RWPE2 (cell line): ENCODE data around the gene NACA.
A peak's percentile ranks its signal among the peaks of the same experiment; 100 is the strongest.
"Not testable (repeated sequence)": the region's sequence is repeated elsewhere in the genome, so short reads cannot be mapped to it uniquely, and the experiment has no call there.

Source experiments
- ATAC-seq: fragments of 200-7000 bp; cut with Tn5 transposase; 3 replicates; pipeline ENCODE4 v1.9.1; 2021; ENCODE audit warnings: low read depth
- DNase-seq: peaks from one replicate; pipeline ENCODE4 v3.0.0-alpha.2; 2020; ENCODE audit warnings: low spot score
- H3K27ac ChIP-seq: fragments of 450-650 bp; 2 replicates; pipeline ENCODE4 v1.5.1; 2017; ENCODE audit warnings: mild to moderate bottlenecking; ENCODE audit not compliant: poor library complexity, severe bottlenecking
- H3K27me3 ChIP-seq: fragments of 250-450 bp; sonication (Bioruptor Pico); 2 replicates; pipeline ENCODE4 v1.5.1; 2021; ENCODE audit warnings: mild to moderate bottlenecking, moderate library complexity; ENCODE audit not compliant: insufficient read depth, poor library complexity, severe bottlenecking
- H3K36me3 ChIP-seq: fragments of 250-450 bp; sonication (Bioruptor Pico); 2 replicates; pipeline ENCODE4 v1.5.1; 2020; ENCODE audit warnings: low read depth, mild to moderate bottlenecking, moderate library complexity
- H3K4me1 ChIP-seq: fragments of 250-450 bp; sonication (Bioruptor Pico); 2 replicates; pipeline ENCODE4 v1.5.1; 2021; ENCODE audit warnings: mild to moderate bottlenecking, moderate library complexity; ENCODE audit not compliant: insufficient read depth, poor library complexity, severe bottlenecking
- H3K4me3 ChIP-seq: fragments of 250-450 bp; sonication (Bioruptor Pico); 2 replicates; pipeline ENCODE4 v1.5.1; 2021; ENCODE audit warnings: mild to moderate bottlenecking, moderate library complexity; ENCODE audit not compliant: severe bottlenecking
- H3K9me3 ChIP-seq: fragments of 250-450 bp; sonication (Bioruptor Pico); 2 replicates; pipeline ENCODE4 v1.5.1; 2021; ENCODE audit warnings: mild to moderate bottlenecking, moderate library complexity; ENCODE audit not compliant: severe bottlenecking
- TF ChIP-seq, protein P1 (sequence below): fragments of 450-650 bp; IDR thresholded peaks from one replicate; pipeline ENCODE4 v1.5.1; 2017; ENCODE audit warnings: mild to moderate bottlenecking, moderate library complexity; ENCODE audit not compliant: poor library complexity, severe bottlenecking

The NACA gene

DNA sequence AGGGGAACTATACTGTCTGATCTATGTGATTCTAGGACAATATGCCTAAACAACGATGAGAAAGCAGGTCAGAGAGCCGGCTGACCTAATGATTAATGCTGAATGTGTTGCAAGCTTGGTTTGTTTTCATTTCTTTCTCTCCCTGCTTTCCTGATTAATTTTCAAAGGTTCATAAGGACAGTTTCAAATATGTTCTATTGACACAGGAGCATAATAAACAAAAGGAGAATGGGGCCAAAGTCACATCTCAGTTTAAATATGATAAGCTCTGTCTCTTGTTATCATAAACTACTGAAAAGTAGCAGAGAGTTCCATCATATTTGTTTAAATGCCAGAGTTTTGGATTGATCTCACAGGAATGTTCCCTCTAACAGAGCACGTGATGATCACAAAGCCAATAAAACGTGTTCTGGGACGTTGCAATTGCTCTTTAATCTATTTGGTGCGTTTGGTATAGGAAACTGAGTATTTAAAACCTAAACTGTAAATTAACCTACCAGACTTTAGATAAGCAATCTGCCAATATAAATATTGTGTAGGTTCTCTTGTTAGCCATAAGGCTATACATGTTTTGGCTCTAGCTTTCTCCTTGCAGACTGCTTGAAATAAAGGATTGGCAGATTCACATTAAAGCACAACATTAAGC is 34.3 kb upstream of the NACA start:
- Histone ChIP-seq H3K36me3 (no peaks in the 10 kb centered on the region), H3K4me1 (no peaks in the 10 kb centered on the region), H3K27me3 (no peaks in the 10 kb centered on the region), H3K9me3 (peaks cover 5% of the 10 kb centered on the region), H3K27ac (no peak overlapping the region), H3K4me3 (no peak overlapping the region)
- ATAC-seq (no peak), DNase-seq (no peak)
- TF ChIP-seq, protein P1, sequence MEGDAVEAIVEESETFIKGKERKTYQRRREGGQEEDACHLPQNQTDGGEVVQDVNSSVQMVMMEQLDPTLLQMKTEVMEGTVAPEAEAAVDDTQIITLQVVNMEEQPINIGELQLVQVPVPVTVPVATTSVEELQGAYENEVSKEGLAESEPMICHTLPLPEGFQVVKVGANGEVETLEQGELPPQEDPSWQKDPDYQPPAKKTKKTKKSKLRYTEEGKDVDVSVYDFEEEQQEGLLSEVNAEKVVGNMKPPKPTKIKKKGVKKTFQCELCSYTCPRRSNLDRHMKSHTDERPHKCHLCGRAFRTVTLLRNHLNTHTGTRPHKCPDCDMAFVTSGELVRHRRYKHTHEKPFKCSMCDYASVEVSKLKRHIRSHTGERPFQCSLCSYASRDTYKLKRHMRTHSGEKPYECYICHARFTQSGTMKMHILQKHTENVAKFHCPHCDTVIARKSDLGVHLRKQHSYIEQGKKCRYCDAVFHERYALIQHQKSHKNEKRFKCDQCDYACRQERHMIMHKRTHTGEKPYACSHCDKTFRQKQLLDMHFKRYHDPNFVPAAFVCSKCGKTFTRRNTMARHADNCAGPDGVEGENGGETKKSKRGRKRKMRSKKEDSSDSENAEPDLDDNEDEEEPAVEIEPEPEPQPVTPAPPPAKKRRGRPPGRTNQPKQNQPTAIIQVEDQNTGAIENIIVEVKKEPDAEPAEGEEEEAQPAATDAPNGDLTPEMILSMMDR: no peak

DNA sequence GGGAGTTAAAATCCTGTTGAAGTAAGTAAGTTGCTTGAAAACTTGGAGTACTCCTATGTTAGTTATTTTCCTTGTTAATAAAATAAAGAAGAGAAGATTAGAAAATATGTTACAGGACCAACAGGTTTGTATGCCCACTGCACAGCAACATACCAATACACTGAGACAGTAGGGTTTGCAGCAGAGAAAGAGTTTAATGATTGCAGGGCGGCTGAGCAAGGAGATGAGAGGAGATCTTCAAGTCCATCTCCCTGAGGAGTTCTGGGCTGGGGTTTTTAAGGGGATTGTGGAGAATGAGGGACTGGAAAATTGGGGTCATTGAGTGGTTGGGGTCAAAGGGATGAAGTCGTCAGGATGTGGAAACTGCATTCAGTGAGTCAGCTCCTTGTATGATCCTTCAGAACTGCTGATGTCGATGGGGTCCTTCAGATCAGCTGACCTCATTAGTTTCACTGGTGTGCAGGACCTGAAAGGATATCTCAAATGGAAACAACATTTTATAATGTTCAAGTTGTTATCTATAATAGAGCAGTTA is 33.7 kb upstream of the NACA start:
- Histone ChIP-seq H3K27me3 (no peaks in the 10 kb centered on the region), H3K4me1 (no peaks in the 10 kb centered on the region), H3K4me3 (no peak overlapping the region), H3K27ac (no peak overlapping the region), H3K9me3 (peaks cover 5% of the 10 kb centered on the region), H3K36me3 (no peaks in the 10 kb centered on the region)
- DNase-seq: no peak
- TF ChIP-seq, protein P1: no peak
- ATAC-seq: no peak

DNA sequence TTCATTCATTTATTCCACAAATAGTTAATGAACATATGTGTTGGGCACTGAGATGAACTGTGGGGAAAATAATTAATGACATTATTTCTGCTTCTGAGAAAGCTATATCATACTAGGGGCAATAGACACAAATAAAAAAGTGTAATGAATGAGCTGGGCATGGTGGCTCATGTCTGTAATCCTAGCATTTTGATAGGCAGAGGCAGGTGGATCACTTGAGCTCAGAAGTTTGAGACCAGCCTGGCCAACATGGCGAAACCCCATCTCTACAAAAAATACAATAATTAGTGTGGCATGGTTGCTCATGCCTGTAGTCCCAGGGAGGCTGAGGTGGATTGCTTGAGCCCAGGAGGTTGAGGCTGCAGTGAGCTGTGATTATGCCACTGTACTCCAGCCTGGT is 32.9 kb upstream of the NACA start:
- H3K4me3 ChIP-seq, H3K27me3 ChIP-seq, H3K27ac ChIP-seq, DNase-seq, H3K36me3 ChIP-seq, H3K4me1 ChIP-seq, ATAC-seq, H3K9me3 ChIP-seq: not testable (repeated sequence)

DNA sequence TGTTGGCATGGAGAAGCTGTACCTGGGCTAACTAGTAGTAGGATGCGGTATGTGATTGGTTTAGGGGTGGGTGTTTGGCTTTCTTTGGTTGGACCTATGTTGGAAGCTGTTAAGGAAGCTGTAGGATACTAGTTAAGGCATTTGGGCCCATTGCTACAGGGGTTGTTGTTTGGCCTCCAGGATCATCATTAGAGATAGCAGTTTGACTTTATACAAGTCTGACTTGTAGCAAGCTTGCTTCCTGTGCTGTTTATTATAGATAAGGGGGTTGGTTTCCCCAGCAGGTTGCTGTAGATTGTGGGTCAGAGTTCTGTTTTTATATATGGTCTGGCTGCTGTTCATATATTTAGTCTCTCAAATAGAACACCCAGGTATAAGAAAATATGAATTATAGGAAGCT is 28.5 kb upstream of the NACA start:
- Histone ChIP-seq H3K27ac (no peak overlapping the region), H3K27me3 (no peaks in the 10 kb centered on the region), H3K4me3 (no peak overlapping the region), H3K9me3 (peaks cover 2% of the 10 kb centered on the region), H3K36me3 (peaks cover 25% of the 10 kb centered on the region), H3K4me1 (peaks cover 6% of the 10 kb centered on the region)
- DNase-seq (no peak), ATAC-seq (no peak)
- TF ChIP-seq, protein P1: no peak

DNA sequence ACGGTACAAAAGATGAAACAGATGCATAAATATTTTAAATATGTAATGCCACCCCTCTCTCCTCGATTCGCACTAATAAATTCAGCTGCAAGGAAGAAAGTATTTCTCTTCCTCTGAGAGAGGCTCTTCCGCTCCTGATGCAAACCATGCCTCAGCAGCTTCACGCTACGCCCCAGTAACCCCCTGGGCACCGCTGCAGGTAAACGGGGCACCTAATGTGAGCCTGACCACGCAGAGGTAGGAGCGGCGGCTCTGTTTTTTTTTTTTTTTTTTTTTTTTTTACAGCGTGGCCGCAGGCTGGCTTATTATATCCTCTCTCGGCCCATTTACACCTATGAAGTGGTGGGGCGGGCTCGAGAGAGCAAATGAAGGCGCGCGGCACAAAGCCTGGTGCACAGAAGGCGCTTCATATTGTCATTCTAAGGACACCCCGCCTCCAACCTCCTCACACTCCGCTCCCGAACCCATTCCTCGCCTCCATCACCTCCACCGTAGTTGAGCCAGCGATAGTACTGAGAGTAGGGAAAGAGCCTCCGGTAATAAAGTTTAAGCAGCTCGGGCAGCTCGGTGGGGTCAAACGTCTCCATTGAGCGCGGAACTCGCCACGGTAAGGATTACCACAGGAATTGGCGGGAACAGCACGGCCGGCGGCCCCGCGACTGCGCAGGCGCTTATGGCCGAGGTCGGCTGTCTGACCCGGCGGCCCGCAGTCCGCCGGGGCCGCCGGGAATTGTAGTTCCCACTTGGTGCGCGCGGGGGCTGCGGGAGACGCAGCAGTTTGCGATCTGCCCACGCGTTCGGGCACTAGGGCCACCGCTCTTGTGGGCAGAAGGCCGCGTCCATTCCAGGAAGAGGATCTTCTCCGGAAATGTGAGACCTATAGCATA is 26.9 kb upstream of the NACA start, which contains the start of gene PRIM1:
Gene PRIM1 (minus strand): TSS at position 612 of the 887 bp plus-strand sequence. CDS start 25 bp downstream, at position 587.
- no peaks in the 10 kb centered on the region for H3K9me3 ChIP-seq
- DNase-seq (peak; percentile 80), ATAC-seq (peak; percentile 89)
- peak within 1 kb of the TSS; percentile 86 for H3K4me3 ChIP-seq
- H3K27me3 ChIP-seq: no peaks in the 10 kb centered on the region
- peaks cover 38% of the 10 kb centered on the region for H3K36me3 ChIP-seq
- peak within 1 kb of the TSS; percentile 46 for H3K27ac ChIP-seq
- peaks cover 6% of the 10 kb centered on the region for H3K4me1 ChIP-seq
- TF ChIP-seq, protein P1: no peak

DNA sequence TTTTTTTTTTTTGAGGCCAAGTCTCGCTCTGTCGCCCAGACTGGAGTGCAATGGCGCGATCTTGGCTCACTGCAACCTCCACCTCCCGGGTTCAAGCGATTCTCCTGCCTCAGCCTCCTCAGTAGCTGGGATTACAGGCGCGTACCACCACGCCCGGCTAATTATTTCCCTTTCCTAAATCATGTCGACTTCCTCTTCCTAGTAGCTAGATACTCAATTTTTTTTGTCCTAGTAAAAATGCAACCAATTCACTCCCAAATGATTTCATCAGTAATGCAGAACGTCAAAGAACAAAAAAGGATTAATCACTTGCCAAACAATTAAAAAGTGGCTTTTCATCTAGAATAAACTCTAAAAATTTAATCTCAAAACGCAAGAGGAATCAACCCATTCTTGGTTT is 25.5 kb upstream of the NACA start:
- not testable (repeated sequence) for H3K9me3 ChIP-seq, DNase-seq, H3K27me3 ChIP-seq, ATAC-seq, H3K27ac ChIP-seq, H3K4me1 ChIP-seq
- peak overlapping the region; percentile 86 for H3K4me3 ChIP-seq
- H3K36me3 ChIP-seq: peaks cover 52% of the 10 kb centered on the region
